GM23338 (cell line): ENCODE data around the gene NTMT2. TPM values are rescaled to one million over a fixed set of nuclear protein-coding genes. Genes with fewer than 3 reads are reported as not detected.

Source experiments
- ATAC-seq: fragments of 200-7000 bp; cut with Tn5 transposase; 3 replicates; pipeline ENCODE4 v1.9.1; 2020
- DNase-seq: peaks from one replicate; pipeline ENCODE4 v3.0.0-alpha.2; 2015; ENCODE audit warnings: low spot score
- H2AFZ ChIP-seq: fragments of 200-600 bp; sonication (generic); 2 replicates; pipeline ENCODE4 v1.8.0; 2016; ENCODE audit warnings: antibody characterized with exemption, mild to moderate bottlenecking, moderate library complexity
- H3F3A ChIP-seq: fragments of 200-600 bp; sonication (generic); replicated peaks from 2 replicates; pipeline ENCODE4 v1.8.0; 2017; ENCODE audit warnings: antibody characterized with exemption, mixed run types, low read depth
- H3K27ac ChIP-seq: fragments of 200-600 bp; sonication (generic); 2 replicates; pipeline ENCODE4 v1.6.1; 2016; ENCODE audit warnings: low read depth
- H3K27me3 ChIP-seq: fragments of 200-600 bp; sonication (generic); 2 replicates; pipeline ENCODE4 v1.8.0; 2016; ENCODE audit warnings: mild to moderate bottlenecking, mixed run types, moderate library complexity; ENCODE audit not compliant: insufficient read depth
- H3K36me3 ChIP-seq: fragments of 200-600 bp; sonication (generic); 2 replicates; pipeline ENCODE4 v1.8.0; 2016; ENCODE audit warnings: mild to moderate bottlenecking; ENCODE audit not compliant: insufficient read depth
- H3K4me1 ChIP-seq: fragments of 200-600 bp; sonication (generic); 2 replicates; pipeline ENCODE4 v1.8.0; 2016; ENCODE audit warnings: mild to moderate bottlenecking, moderate library complexity; ENCODE audit not compliant: insufficient read depth
- H3K4me2 ChIP-seq: fragments of 200-600 bp; sonication (generic); 2 replicates; pipeline ENCODE4 v1.7.1; 2017; ENCODE audit warnings: mixed run types
- H3K4me3 ChIP-seq: fragments of 200-600 bp; sonication (generic); 2 replicates; pipeline ENCODE4 v1.6.1; 2016; ENCODE audit warnings: mixed run types
- H3K79me2 ChIP-seq: fragments of 200-600 bp; sonication (generic); replicated peaks from 2 replicates; pipeline ENCODE4 v1.8.0; 2017; ENCODE audit warnings: mild to moderate bottlenecking; ENCODE audit not compliant: insufficient read depth
- H3K9me2 ChIP-seq: fragments of 200-600 bp; sonication (generic); 2 replicates; pipeline ENCODE4 v1.8.0; 2017; ENCODE audit not compliant: insufficient read depth
- H4K20me1 ChIP-seq: fragments of 200-600 bp; sonication (generic); replicated peaks from 2 replicates; pipeline ENCODE4 v1.8.0; 2017; ENCODE audit warnings: mild to moderate bottlenecking; ENCODE audit not compliant: insufficient read depth
- H3K27ac Mint-ChIP-seq: 2 replicates; pipeline ENCODE4 v1.8.0; 2020; ENCODE audit warnings: inconsistent platforms, mild to moderate bottlenecking, moderate library complexity, mixed read lengths
- H3K27me3 Mint-ChIP-seq: 3 replicates; pipeline ENCODE4 v1.8.0; 2022; ENCODE audit warnings: low read depth, mild to moderate bottlenecking, moderate library complexity, mixed read lengths, inconsistent platforms; ENCODE audit not compliant: insufficient read depth, poor library complexity
- H3K36me3 Mint-ChIP-seq: 3 replicates; pipeline ENCODE4 v1.8.0; 2021; ENCODE audit warnings: low read depth, mild to moderate bottlenecking, inconsistent platforms, moderate library complexity, mixed read lengths
- H3K4me1 Mint-ChIP-seq: 3 replicates; pipeline ENCODE4 v1.8.0; 2020; ENCODE audit warnings: mild to moderate bottlenecking, inconsistent platforms, mixed read lengths
- H3K4me3 Mint-ChIP-seq: 3 replicates; pipeline ENCODE4 v1.8.0; 2021; ENCODE audit warnings: moderate library complexity, mild to moderate bottlenecking, inconsistent platforms, mixed read lengths
- H3K9me3 Mint-ChIP-seq: 3 replicates; pipeline ENCODE4 v1.8.0; 2020; ENCODE audit warnings: moderate library complexity, mild to moderate bottlenecking, inconsistent platforms, mixed read lengths
- CREB1 ChIP-seq: fragments of 250-450 bp; sonication (Bioruptor Pico); IDR thresholded peaks from 2 replicates; pipeline ENCODE4 v1.5.0; 2020; ENCODE audit warnings: low read depth, mild to moderate bottlenecking, moderate library complexity
- CTCF ChIP-seq, 2 experiments: fragments of 200-600 bp in 1 of 2; sonication (generic) in 1 of 2; conservative IDR thresholded peaks; 2 replicates each; pipeline versions ENCODE4 v1.5.1 to v1.6.1; 2016 to 2017; ENCODE audit warnings: antibody characterized with exemption in 2 of 2, low read depth in 2 of 2, mild to moderate bottlenecking in 2 of 2, moderate library complexity in 1 of 2
- ETS1 ChIP-seq: IDR thresholded peaks from 2 replicates; pipeline ENCODE4 v1.6.1; 2016; ENCODE audit warnings: antibody characterized with exemption
- EZH2 ChIP-seq: fragments of 200-600 bp; sonication (generic); IDR thresholded peaks from one replicate; pipeline ENCODE4 v1.8.0; 2017; ENCODE audit warnings: antibody characterized with exemption, mild to moderate bottlenecking, low read depth; ENCODE audit not compliant: unreplicated experiment
- EZH2phosphoT487 ChIP-seq: fragments of 200-600 bp; sonication (generic); IDR thresholded peaks from one replicate; pipeline ENCODE4 v1.8.1; 2018; ENCODE audit warnings: antibody characterized with exemption; ENCODE audit not compliant: unreplicated experiment
- JUNB ChIP-seq: IDR thresholded peaks from one replicate; pipeline ENCODE4 v1.6.1; 2016; ENCODE audit warnings: antibody characterized with exemption; ENCODE audit not compliant: unreplicated experiment
- NANOG ChIP-seq: IDR thresholded peaks from 2 replicates; pipeline ENCODE4 v1.6.1; 2016; ENCODE audit warnings: antibody characterized with exemption, borderline replicate concordance
- POLR2AphosphoS5 ChIP-seq: IDR thresholded peaks from 2 replicates; pipeline ENCODE4 v1.6.1; 2016; ENCODE audit warnings: antibody characterized with exemption, low read depth
- REST ChIP-seq: IDR thresholded peaks from one replicate; pipeline ENCODE4 v1.6.1; 2018; ENCODE audit warnings: antibody characterized with exemption; ENCODE audit not compliant: unreplicated experiment
- STAT1 ChIP-seq: IDR thresholded peaks from one replicate; pipeline ENCODE4 v1.6.1; 2016; ENCODE audit warnings: antibody characterized with exemption; ENCODE audit not compliant: unreplicated experiment
- ZNF114 ChIP-seq: fragments of 250-450 bp; sonication (Bioruptor Pico); IDR thresholded peaks from 2 replicates; pipeline ENCODE4 v1.5.0; 2020; ENCODE audit warnings: mild to moderate bottlenecking, moderate library complexity
- ZNF331 ChIP-seq: fragments of 250-450 bp; sonication (Bioruptor Pico); IDR thresholded peaks from 2 replicates; pipeline ENCODE4 v1.5.0; 2020; ENCODE audit warnings: low read depth, mild to moderate bottlenecking, moderate library complexity
- ZNF462 ChIP-seq: fragments of 250-450 bp; sonication (Bioruptor Pico); IDR thresholded peaks from 2 replicates; pipeline ENCODE4 v1.5.0; 2020; ENCODE audit warnings: mild to moderate bottlenecking, moderate library complexity
- polyA plus RNA-seq: library from polyadenylated mRNA; unstranded; fragments of >200 nt; fragmentation: Nextera tagmentation; extraction: Ambion mirVana; gene quantifications from 2 replicates; pipeline ENCODE4 v1.2.1, GENCODE V29; 2016
- total RNA-seq: library from RNA; depleted of rRNA; stranded (reverse); fragments of >200 nt; shearing (Covaris generic); gene quantifications from 2 replicates; pipeline ENCODE4 v1.2.3, GENCODE V29; 2014

The NTMT2 gene
- total and polyA plus RNA-seq, 2 experiments from 2014 or later = 0.48 TPM; not detected in 1

GRCh38 chr1:170157820-170158219 is 12.1 kb downstream of the NTMT2 start:
- H3K27ac Mint-ChIP-seq = no peak overlapping the region
- H3K79me2 ChIP-seq = no peaks in the 10 kb centered on the region
- no peak overlapping the region for H3K4me2 ChIP-seq
- H3K4me1 ChIP-seq = no peaks in the 10 kb centered on the region
- peaks cover 10% of the 10 kb centered on the region for H3K36me3 Mint-ChIP-seq
- no peaks in the 10 kb centered on the region for H3K9me2 ChIP-seq
- no peaks in the 10 kb centered on the region for H3F3A ChIP-seq
- H3K4me3 ChIP-seq = no peak overlapping the region
- H3K9me3 Mint-ChIP-seq = peaks cover 11% of the 10 kb centered on the region
- H3K4me3 Mint-ChIP-seq = no peak overlapping the region
- no peaks in the 10 kb centered on the region for H3K27me3 Mint-ChIP-seq
- no peaks in the 10 kb centered on the region for H3K27me3 ChIP-seq
- no peak overlapping the region for H2AFZ ChIP-seq
- DNase-seq (no peak), ATAC-seq (no peak)
- H3K4me1 Mint-ChIP-seq = peaks cover 3% of the 10 kb centered on the region; the same call in 1 of the 3 replicates
- no peaks in the 10 kb centered on the region for H3K36me3 ChIP-seq
- no peak for TF ChIP-seq POLR2AphosphoS5
- no peak for TF ChIP-seq ZNF462 (CRISPR knock-in tag)
- TF ChIP-seq ETS1 = no peak
- no peak for TF ChIP-seq CREB1
- TF ChIP-seq JUNB = no peak
- no peak for TF ChIP-seq REST
- TF ChIP-seq NANOG = no peak
- TF ChIP-seq CTCF (conservative IDR thresholded peaks at IDR 0.05; ENCODE audit: low read depth in 2 of 2) = no peak
- no peak for TF ChIP-seq ZNF114
- TF ChIP-seq EZH2 = no peak
- no peak for TF ChIP-seq ZNF331 (CRISPR knock-in tag)
- no peak for TF ChIP-seq STAT1
- TF ChIP-seq EZH2phosphoT487 = no peak
- H4K20me1 ChIP-seq = no peaks in the 10 kb centered on the region
- H3K27ac ChIP-seq = no peak overlapping the region
